Smooth muscle cell (in vitro differentiated cells): ENCODE measurements around the gene MICOS13. TPM values are rescaled to one million over a fixed set of nuclear protein-coding genes. Genes with fewer than 3 reads are reported as not detected.

Experiments
- DNase-seq: peaks from one replicate; lab custom pipeline; 2025; ENCODE audit not compliant: unreplicated experiment; lab: John Stamatoyannopoulos, UW
- H2AFZ ChIP-seq: fragments of 200-600 bp; sonication (generic); 2 replicates; pipeline ENCODE4 v1.6.0; 2016; ENCODE audit warnings: antibody characterized with exemption, low read depth, mild to moderate bottlenecking
- H3F3A ChIP-seq: fragments of 200-600 bp; sonication (generic); 2 replicates; pipeline ENCODE4 v1.6.0; 2017; ENCODE audit warnings: antibody characterized with exemption, low read depth
- H3K27ac ChIP-seq: fragments of 200-600 bp; sonication (generic); 2 replicates; pipeline ENCODE4 v1.5.1; 2016; ENCODE audit warnings: low read depth, mild to moderate bottlenecking
- H3K27me3 ChIP-seq: fragments of 200-600 bp; sonication (generic); 2 replicates; pipeline ENCODE4 v1.6.1; 2016; ENCODE audit warnings: low read depth, mild to moderate bottlenecking
- H3K36me3 ChIP-seq: fragments of 200-600 bp; sonication (generic); 2 replicates; pipeline ENCODE4 v1.5.1; 2016; ENCODE audit warnings: low read depth
- H3K4me1 ChIP-seq: fragments of 200-600 bp; sonication (generic); 2 replicates; pipeline ENCODE4 v1.5.1; 2016; ENCODE audit warnings: low read depth
- H3K4me2 ChIP-seq: fragments of 200-600 bp; sonication (generic); 2 replicates; pipeline ENCODE4 v1.6.0; 2016; ENCODE audit warnings: mild to moderate bottlenecking
- H3K4me3 ChIP-seq: fragments of 200-600 bp; sonication (generic); 2 replicates; pipeline ENCODE4 v1.5.1; 2016; ENCODE audit warnings: mild to moderate bottlenecking
- H3K79me2 ChIP-seq: fragments of 200-600 bp; sonication (generic); 2 replicates; pipeline ENCODE4 v1.6.0; 2016; ENCODE audit warnings: low read depth, mild to moderate bottlenecking
- H3K9ac ChIP-seq: fragments of 200-600 bp; sonication (generic); 2 replicates; pipeline ENCODE4 v1.6.0; 2016; ENCODE audit warnings: low read depth
- H3K9me3 ChIP-seq: fragments of 200-600 bp; sonication (generic); replicated peaks from 2 replicates; pipeline ENCODE4 v1.5.1; 2016; ENCODE audit warnings: low read depth
- H4K20me1 ChIP-seq: fragments of 200-600 bp; sonication (generic); 2 replicates; pipeline ENCODE4 v1.6.0; 2016; ENCODE audit warnings: low read depth
- WGBS: methylation state at CpG from one replicate; pipeline ENCODE4 v1.1.7; 2016; ENCODE audit warnings: low lambda C conversion rate; 5-methylcytosine and 5-hydroxymethylcytosine counted together
- polyA plus RNA-seq: library from polyadenylated mRNA; unstranded; fragments of >200 nt; fragmentation: Nextera tagmentation; extraction: Ambion mirVana; gene quantifications from 2 replicates; pipeline ENCODE4 v1.2.1, GENCODE V29; 2016
- total RNA-seq: library from RNA; depleted of rRNA; stranded (reverse); fragments of >200 nt; gene quantifications from 2 replicates; pipeline ENCODE4 v1.2.3, GENCODE V29; 2014
- TF ChIP-seq, protein P1 (sequence below): fragments of 200-600 bp; sonication (generic); IDR thresholded peaks from 2 replicates; pipeline ENCODE4 v1.5.1; 2017; ENCODE audit warnings: borderline replicate concordance, mild to moderate bottlenecking, antibody characterized with exemption; ENCODE audit not compliant: insufficient read depth, poor library complexity, severe bottlenecking

The MICOS13 gene
- total and polyA plus RNA-seq, 2 experiments from 2014 or later = 45.2 to 151 TPM

DNA sequence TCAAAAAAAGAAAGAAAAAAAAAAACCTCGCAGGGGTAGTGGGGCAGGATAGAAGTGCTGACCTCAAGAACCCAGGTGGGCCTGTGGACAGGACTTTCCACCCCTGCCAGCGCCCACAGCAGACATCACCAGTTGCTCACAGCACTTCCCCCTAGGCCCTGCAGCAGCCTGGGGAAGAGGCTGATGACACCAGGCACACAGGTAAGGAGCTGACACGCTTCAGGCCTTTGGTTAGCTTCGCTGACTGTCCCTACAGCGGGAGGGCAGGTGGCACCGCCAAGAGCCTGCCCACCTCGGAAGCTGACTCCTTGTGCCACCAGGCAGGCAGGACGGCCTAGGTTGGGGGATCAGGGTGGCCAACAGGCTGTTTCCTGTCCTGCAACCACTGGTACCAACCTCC is 30.7 kb upstream of the MICOS13 start:
- Histone ChIP-seq H3K27ac (no peak overlapping the region), H3K79me2 (peaks cover 20% of the 10 kb centered on the region), H3K4me2 (no peak overlapping the region), H3K4me1 (no peaks in the 10 kb centered on the region), H3K9ac (no peak overlapping the region), H3K36me3 (no peaks in the 10 kb centered on the region), H3K9me3 (no peaks in the 10 kb centered on the region), H3K4me3 (no peak overlapping the region), H4K20me1 (peaks cover 61% of the 10 kb centered on the region), H3K27me3 (no peaks in the 10 kb centered on the region), H2AFZ (no peak overlapping the region), H3F3A (no peaks in the 10 kb centered on the region)
- no peak for DNase-seq
- TF ChIP-seq, protein P1, sequence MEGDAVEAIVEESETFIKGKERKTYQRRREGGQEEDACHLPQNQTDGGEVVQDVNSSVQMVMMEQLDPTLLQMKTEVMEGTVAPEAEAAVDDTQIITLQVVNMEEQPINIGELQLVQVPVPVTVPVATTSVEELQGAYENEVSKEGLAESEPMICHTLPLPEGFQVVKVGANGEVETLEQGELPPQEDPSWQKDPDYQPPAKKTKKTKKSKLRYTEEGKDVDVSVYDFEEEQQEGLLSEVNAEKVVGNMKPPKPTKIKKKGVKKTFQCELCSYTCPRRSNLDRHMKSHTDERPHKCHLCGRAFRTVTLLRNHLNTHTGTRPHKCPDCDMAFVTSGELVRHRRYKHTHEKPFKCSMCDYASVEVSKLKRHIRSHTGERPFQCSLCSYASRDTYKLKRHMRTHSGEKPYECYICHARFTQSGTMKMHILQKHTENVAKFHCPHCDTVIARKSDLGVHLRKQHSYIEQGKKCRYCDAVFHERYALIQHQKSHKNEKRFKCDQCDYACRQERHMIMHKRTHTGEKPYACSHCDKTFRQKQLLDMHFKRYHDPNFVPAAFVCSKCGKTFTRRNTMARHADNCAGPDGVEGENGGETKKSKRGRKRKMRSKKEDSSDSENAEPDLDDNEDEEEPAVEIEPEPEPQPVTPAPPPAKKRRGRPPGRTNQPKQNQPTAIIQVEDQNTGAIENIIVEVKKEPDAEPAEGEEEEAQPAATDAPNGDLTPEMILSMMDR = no peak
- WGBS = 100% methylated on average over 8 of the region's 8 CpGs

DNA sequence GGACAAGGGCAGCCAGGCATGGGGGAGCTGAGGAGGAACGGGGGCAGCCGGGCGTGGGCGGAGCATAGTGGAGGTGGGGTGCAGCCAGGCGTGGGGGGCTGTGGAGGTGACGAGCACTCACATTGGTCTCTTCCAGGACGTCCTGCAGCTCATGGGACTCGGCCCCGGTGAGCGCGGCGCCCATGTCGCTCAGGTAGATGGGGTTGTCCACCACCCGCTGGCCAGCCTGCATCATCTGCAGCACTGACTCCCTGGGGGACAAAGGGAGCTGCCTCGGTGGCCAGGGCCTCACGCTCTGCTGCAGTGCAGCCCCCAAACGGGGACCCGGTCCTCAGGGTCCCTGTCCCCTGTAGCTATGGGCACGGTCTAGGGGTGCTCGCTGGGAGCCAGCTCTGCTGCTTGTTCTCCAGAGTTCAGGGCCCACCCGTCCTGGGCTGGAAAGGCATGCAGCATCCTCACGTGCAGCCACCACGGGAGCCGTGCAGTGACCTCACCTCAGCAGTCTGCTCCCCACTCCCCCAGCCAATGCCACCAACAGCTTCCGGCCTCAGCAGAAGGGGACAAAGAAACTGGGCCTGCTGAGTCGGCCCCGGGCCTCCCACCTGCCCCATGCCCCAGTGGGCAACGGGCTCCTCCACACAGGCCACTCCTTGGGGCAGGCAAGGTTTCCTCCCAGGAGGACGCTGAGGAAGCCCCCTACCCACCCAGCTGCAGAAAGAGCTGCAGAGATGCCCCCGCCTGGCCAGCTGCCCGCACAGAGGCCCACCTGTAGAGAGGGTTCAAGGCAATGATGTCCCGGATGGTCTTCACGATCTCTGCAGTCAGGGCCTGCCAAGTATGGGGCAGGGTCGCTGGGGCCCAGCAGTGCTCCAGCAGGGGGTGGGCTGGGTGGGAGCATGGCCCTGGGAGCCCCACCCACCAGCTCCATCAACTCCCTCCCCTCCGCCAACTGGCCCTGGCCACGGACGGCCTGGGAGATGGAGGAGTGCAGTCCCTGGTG is 27.6 kb upstream of the MICOS13 start:
- no peaks in the 10 kb centered on the region for H3K36me3 ChIP-seq

DNA sequence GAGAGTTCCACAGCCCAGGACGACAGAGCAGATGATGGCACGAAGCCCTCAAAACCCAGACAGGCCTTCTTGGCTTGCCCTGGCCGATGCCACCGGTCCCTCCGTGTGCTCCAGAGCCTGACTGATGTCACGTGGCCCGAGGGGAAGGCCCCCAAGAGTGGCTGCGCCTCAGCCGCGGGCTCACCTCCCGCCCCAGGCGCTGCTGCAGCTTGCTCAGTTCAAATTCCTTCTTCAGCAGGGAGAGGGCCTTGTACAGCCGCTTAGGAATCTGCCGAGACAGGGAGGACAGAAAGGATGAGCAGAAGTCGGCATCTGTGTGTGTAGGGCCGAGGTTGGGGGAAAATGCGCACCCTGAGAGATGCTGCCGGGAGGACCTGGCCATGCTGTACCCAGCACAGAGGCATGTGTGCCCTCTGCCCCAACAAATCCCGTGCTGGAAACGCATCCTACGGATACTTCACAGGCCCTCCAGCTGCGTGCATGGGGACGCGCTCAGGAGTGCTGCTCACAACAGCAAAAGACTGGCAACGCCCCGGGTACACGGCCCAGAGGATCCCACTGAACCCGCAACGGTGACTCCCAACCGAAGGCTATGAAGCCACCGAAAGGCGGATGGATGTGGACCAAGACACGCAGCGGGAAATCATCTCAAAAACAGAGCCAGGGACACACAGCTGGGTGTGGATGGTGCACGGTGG is 26.7 kb upstream of the MICOS13 start:
- H3K4me3 ChIP-seq = no peak overlapping the region
- no peaks in the 10 kb centered on the region for H3K9me3 ChIP-seq
- H3K79me2 ChIP-seq = no peaks in the 10 kb centered on the region
- no peak overlapping the region for H3K27ac ChIP-seq
- no peaks in the 10 kb centered on the region for H3K27me3 ChIP-seq
- TF ChIP-seq, protein P1 = no peak
- DNase-seq = no peak
- H2AFZ ChIP-seq = no peak overlapping the region
- no peaks in the 10 kb centered on the region for H3F3A ChIP-seq
- H4K20me1 ChIP-seq = peaks cover 39% of the 10 kb centered on the region
- no peaks in the 10 kb centered on the region for H3K4me1 ChIP-seq
- no peak overlapping the region for H3K9ac ChIP-seq
- H3K4me2 ChIP-seq = no peak overlapping the region
- 99% methylated on average over 35 of the region's 35 CpGs for WGBS
- no peaks in the 10 kb centered on the region for H3K36me3 ChIP-seq

More for the DNA sequence above, 27.6 kb upstream of the MICOS13 start:
- H3K9me3 ChIP-seq = no peaks in the 10 kb centered on the region
- DNase-seq = no peak
- no peak overlapping the region for H3K9ac ChIP-seq
- no peak overlapping the region for H2AFZ ChIP-seq
- no peak overlapping the region for H3K27ac ChIP-seq
- no peaks in the 10 kb centered on the region for H3K4me1 ChIP-seq
- peaks cover 48% of the 10 kb centered on the region for H4K20me1 ChIP-seq
- H3F3A ChIP-seq = no peaks in the 10 kb centered on the region
- TF ChIP-seq, protein P1 = no peak
- no peaks in the 10 kb centered on the region for H3K27me3 ChIP-seq
- H3K4me3 ChIP-seq = no peak overlapping the region
- H3K4me2 ChIP-seq = no peak overlapping the region
- no peaks in the 10 kb centered on the region for H3K79me2 ChIP-seq
- 99% methylated on average over 35 of the region's 37 CpGs for WGBS
